T-cell (primary cell): ENCODE data around the gene IGFBP4. TPM values are rescaled to one million over a fixed set of nuclear protein-coding genes. Genes with fewer than 3 reads are reported as not detected.

Experiments
- ATAC-seq, 4 experiments: fragments of 200-7000 bp in 3 of 4; fragments of 150-1000 bp in 1 of 4; cut with Tn5 transposase; replicated peaks in 1 of 4; 1 replicate in 3 of 4; 2 replicates in 1 of 4; pipeline ENCODE4 v1.10.0; 2021; ENCODE audit warnings: moderate library complexity in 3 of 4, mild to moderate bottlenecking in 2 of 4, moderate number of reproducible peaks in 1 of 4
- CTCF ChIA-PET, 2 donors: fragments of 300-600 bp; sonication (Branson Sonifier 250); formaldehyde crosslinking; loops; one replicate each; lab custom pipeline; 2022; ENCODE audit warnings: antibody characterized with exemption in 2 of 2; lab: Charles Lee
- POLR2A ChIA-PET, 2 donors: fragments of 300-600 bp; sonication (Branson Sonifier 250); formaldehyde crosslinking; loops; one replicate each; lab custom pipeline; 2022; ENCODE audit warnings: antibody characterized with exemption in 2 of 2; lab: Charles Lee
- DNase-seq, 35 experiments: peaks; one replicate each; pipeline versions ENCODE4 v3.0.0 to v3.0.0-alpha.2; 2013 to 2023
- H3K27ac ChIP-seq: one replicate; pipeline ENCODE4 v1.5.1; 2013; ENCODE audit warnings: low read length
- H3K27me3 ChIP-seq, 2 experiments: replicated peaks in 1 of 2; 1 replicate in 1 of 2; 2 replicates in 1 of 2; pipeline versions ENCODE4 v1.6.1 to v1.7.0; 2013; ENCODE audit warnings: low read length in 1 of 2, mixed read lengths in 1 of 2; ENCODE audit not compliant: control insufficient read depth in 2 of 2, insufficient read depth in 2 of 2; ENCODE audit errors: extremely low read depth in 1 of 2
- H3K36me3 ChIP-seq, 2 donors: 1 replicate in 1 of 2; 2 replicates in 1 of 2; pipeline versions ENCODE4 v1.6.1 to v1.7.0; 2013; ENCODE audit warnings: low read length in 1 of 2; ENCODE audit not compliant: control insufficient read depth in 2 of 2, insufficient read depth in 1 of 2; ENCODE audit errors: extremely low read depth in 1 of 2
- H3K4me1 ChIP-seq, 2 experiments: 1 replicate in 1 of 2; 2 replicates in 1 of 2; pipeline versions ENCODE4 v1.6.1 to v1.7.0; 2013; ENCODE audit warnings: low read length in 2 of 2, mixed read lengths in 1 of 2; ENCODE audit not compliant: insufficient read depth in 2 of 2, control insufficient read depth in 1 of 2; ENCODE audit errors: extremely low read depth in 1 of 2
- H3K4me3 ChIP-seq, 2 donors: 1 replicate in 1 of 2; 2 replicates in 1 of 2; pipeline versions ENCODE4 v1.5.1 to v1.7.0; 2013; ENCODE audit warnings: mild to moderate bottlenecking in 2 of 2, low read length in 1 of 2, moderate library complexity in 1 of 2; ENCODE audit not compliant: control insufficient read depth in 1 of 2; ENCODE audit errors: extremely low read depth in 1 of 2
- H3K9me3 ChIP-seq: 2 replicates; pipeline ENCODE4 v1.7.0; 2013
- H3K27ac Mint-ChIP-seq, 2 donors: one replicate each; pipeline ENCODE4 v1.8.0; 2020 to 2021; ENCODE audit warnings: mild to moderate bottlenecking in 2 of 2, mixed read lengths in 2 of 2
- H3K27me3 Mint-ChIP-seq, 2 donors: one replicate each; pipeline ENCODE4 v1.8.0; 2021 to 2022; ENCODE audit warnings: mixed read lengths in 2 of 2
- H3K36me3 Mint-ChIP-seq: one replicate; pipeline ENCODE4 v1.8.0; 2021; ENCODE audit warnings: mixed read lengths
- H3K4me1 Mint-ChIP-seq, 3 donors: one replicate each; pipeline ENCODE4 v1.8.0; 2020 to 2022; ENCODE audit warnings: mixed read lengths in 3 of 3, mild to moderate bottlenecking in 1 of 3
- H3K4me3 Mint-ChIP-seq, 3 donors: one replicate each; pipeline ENCODE4 v1.8.0; 2020 to 2022; ENCODE audit warnings: mild to moderate bottlenecking in 3 of 3, mixed read lengths in 3 of 3, moderate library complexity in 3 of 3
- H3K9me3 Mint-ChIP-seq, 3 donors: one replicate each; pipeline ENCODE4 v1.8.0; 2020 to 2022; ENCODE audit warnings: mixed read lengths in 3 of 3
- WGBS: methylation state at CpG from one replicate; pipeline ENCODE4 v1.1.5; 2013; ENCODE audit warnings: missing lambda C conversion rate; ENCODE audit not compliant: insufficient coverage; 5-methylcytosine and 5-hydroxymethylcytosine counted together
- total RNA-seq, 35 experiments: library from RNA in 6 of 35; stranded (reverse) in 6 of 35; fragments of 120-200 nt in 1 of 35; gene quantifications; one replicate each; pipeline versions ENCODE4 v1.2.1 to v1.2.4 and lab custom pipeline; 2013 to 2026

Gene IGFBP4
- total RNA-seq, 5 donors from 2014 or later (not counting 1 experiment from before 2014, with no cell fraction given) = 4.0 to 12.3 (median 11.3) TPM

DNA sequence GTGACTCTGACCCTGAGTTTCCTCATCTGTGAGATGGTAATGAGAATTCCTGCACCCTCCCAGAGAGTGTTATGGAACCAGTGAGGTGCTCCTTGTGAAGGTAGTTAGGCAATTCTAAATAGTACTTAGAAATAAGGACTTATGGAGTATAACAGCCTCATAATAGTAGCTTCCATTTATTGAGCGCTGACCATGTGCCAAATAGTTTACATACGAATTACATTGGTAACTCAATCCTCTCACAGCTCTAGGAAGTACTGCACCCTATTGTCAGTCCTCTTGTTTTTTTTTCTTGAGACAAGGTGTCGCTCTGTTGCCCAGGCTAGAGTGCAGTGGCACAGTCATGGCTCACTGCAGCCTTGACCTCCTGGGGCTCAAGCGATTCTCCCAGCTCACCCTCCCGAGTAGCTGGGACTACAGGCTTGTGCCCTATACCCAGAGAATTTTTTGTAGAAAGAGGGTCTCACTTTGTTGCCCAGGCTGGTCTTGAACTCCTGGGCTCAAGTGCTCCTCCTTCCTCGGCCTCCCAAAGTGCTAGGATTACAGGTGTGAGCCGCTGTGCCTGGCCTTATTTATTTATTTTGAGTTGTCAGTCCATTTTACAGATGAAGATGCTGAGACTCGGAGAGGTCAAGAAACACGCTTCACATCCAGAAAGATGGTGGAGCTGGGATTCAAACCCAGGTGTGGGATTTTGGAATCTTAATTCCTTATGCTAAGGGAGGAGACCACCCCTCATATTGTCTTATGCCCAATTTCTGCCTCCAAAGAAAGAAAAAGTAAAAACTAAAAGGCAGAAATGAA is 55.2 kb downstream of the IGFBP4 start:
- Histone ChIP-seq H3K36me3 (no peaks in the 10 kb centered on the region), H3K4me3 (no peak overlapping the region), H3K9me3 (no peaks in the 10 kb centered on the region), H3K27me3 (peaks cover 0 to 18% of the 10 kb centered on the region in 2 experiments), H3K27ac (no peak overlapping the region), H3K4me1 (peaks cover 0 to 5% of the 10 kb centered on the region in 2 experiments)
- Mint-ChIP-seq H3K9me3 (no peaks in the 10 kb centered on the region), H3K27ac (no peak overlapping the region), H3K4me1 (peaks cover 0 to 17% (median 2%) of the 10 kb centered on the region in 3 donors), H3K4me3 (no peak overlapping the region), H3K36me3 (no peaks in the 10 kb centered on the region), H3K27me3 (peaks cover 0 to 3% of the 10 kb centered on the region in 2 donors)
- 100% methylated on average over 2 of the region's 9 CpGs for WGBS
- ATAC-seq (no peak), DNase-seq (no peak)
- POLR2A ChIA-PET = no interaction called here
- CTCF ChIA-PET = interaction anchor here in 1 of 2 donors (0.5 to 0.6 kb wide), 2 partner anchors 22 to 125 kb away, joined by 3 to 4 read pairs; no protein-coding TSS in a partner anchor

DNA sequence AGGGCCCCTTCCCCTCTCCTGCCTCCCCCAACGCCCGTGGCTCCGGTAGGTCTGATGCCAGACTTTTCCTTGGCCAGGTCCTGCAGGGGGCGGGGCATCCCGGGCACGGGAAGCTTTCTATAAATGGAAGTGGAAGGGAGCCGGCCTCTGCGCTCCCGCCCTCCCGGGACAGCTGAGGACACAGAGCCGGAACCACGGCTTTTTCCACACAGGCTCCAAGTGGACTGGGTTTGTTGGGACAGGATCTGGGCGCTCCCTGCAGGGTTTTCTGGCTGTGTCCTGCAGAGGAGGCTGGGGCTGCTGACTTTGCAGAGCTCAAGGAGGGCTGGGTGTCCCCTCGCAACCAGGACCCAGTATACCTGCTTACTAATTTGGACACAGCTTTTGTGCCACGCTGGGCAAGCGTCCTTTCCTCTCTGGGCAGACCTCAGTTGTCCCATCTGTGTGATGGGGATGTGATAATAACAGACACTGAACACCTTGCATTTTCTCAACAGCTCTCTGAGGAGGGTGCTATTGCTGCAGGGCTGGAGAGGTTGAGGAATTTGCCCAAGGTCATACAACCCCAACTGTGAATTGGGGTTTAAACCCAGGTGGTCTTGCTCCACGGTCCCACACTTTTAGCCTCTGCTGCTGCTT is 56.4 kb downstream of the IGFBP4 start:
- Histone ChIP-seq H3K9me3 (no peaks in the 10 kb centered on the region), H3K4me1 (peaks cover 0 to 5% of the 10 kb centered on the region in 2 experiments), H3K36me3 (no peaks in the 10 kb centered on the region), H3K4me3 (no peak overlapping the region), H3K27ac (no peak overlapping the region), H3K27me3 (peaks cover 0 to 18% of the 10 kb centered on the region in 2 experiments)
- Mint-ChIP-seq H3K4me1 (peaks cover 0 to 17% (median 2%) of the 10 kb centered on the region in 3 donors), H3K27me3 (peaks cover 0 to 3% of the 10 kb centered on the region in 2 donors), H3K4me3 (no peak overlapping the region), H3K9me3 (no peaks in the 10 kb centered on the region), H3K27ac (no peak overlapping the region), H3K36me3 (no peaks in the 10 kb centered on the region)
- POLR2A ChIA-PET = no interaction called here
- DNase-seq (no peak), ATAC-seq (no peak)
- WGBS = 73% methylated on average over 4 of the region's 17 CpGs
- CTCF ChIA-PET = no interaction called here

GRCh38 chr17:40500190-40500589 is 56.9 kb downstream of the IGFBP4 start:
- Mint-ChIP-seq H3K9me3 (no peaks in the 10 kb centered on the region), H3K27me3 (peaks cover 0 to 3% of the 10 kb centered on the region in 2 donors), H3K36me3 (no peaks in the 10 kb centered on the region), H3K4me1 (peaks cover under 1 to 19% (median 2%) of the 10 kb centered on the region in 3 donors), H3K27ac (no peak overlapping the region), H3K4me3 (no peak overlapping the region)
- Histone ChIP-seq H3K9me3 (no peaks in the 10 kb centered on the region), H3K27ac (no peak overlapping the region), H3K36me3 (no peaks in the 10 kb centered on the region), H3K4me1 (peaks cover 0 to 5% of the 10 kb centered on the region in 2 experiments), H3K4me3 (no peak overlapping the region), H3K27me3 (peaks cover 0 to 18% of the 10 kb centered on the region in 2 experiments)
- ATAC-seq = no peak
- WGBS = 100% methylated on average over 2 of the region's 11 CpGs
- ChIA-PET CTCF (no interaction called here), POLR2A (no interaction called here)
- no peak for DNase-seq

DNA sequence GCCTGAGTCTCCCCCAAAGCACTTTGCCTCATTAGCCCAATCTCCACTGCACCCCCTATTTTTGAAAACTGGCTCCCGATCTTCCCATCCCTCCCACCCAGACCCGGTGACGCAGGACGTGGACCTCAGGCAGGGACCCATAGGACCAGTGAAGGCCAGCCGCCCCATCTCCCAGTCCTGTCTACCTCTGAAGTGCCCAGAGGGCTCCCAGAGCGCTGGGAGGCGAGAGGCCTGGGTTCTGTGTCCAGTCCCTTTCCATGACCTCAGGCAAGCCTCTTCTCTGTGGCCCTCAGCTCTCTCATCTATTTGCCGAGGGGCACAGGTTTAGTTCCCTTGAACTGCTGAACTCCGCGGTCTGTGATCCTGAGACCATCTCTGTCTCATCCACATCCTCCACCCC is 57.5 kb downstream of the IGFBP4 start:
- POLR2A ChIA-PET = no interaction called here
- H3K27me3 ChIP-seq = peaks cover 0 to 18% of the 10 kb centered on the region in 2 experiments
- CTCF ChIA-PET = interaction anchor here in 1 of 2 donors (0.6 kb wide), 1 partner anchor 1399 kb away, joined by 4 read pairs; no protein-coding TSS in a partner anchor

DNA sequence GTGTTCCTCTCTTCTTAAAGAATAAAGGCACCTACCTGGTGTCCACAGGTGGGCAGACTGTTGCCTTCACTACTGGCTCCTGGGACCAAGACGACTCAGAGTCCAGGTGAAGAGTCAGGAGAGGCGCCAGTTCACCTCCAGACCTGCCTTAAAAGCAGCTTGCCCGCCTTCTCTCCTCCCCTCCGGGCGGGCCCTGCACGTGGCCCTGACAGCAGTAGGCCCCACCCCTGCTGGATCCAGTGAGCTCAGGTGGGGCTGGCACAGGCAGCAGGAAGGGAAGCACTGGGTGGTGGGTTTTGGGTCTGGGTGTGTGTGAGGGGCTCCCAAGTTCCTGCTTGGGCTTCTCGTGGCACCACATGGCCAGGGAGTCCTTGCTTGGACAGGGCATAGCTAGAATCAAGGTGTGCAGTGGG is 58.3 kb downstream of the IGFBP4 start, which contains the start of gene TNS4:
TSS of gene TNS4 (minus strand) at position 125 of the 413 bp plus-strand sequence. CDS start 5,198 bp downstream, outside the sequence.
- no peak within 1 kb of the TSS for H3K4me3 ChIP-seq
- POLR2A ChIA-PET = no interaction called here

More for the DNA sequence above, 57.5 kb downstream of the IGFBP4 start:
- ATAC-seq = no peak
- no peaks in the 10 kb centered on the region for H3K36me3 ChIP-seq
- H3K9me3 ChIP-seq = no peaks in the 10 kb centered on the region
- H3K4me3 ChIP-seq = no peak overlapping the region
- peaks cover 0 to 5% of the 10 kb centered on the region in 2 experiments for H3K4me1 ChIP-seq
- Mint-ChIP-seq H3K27ac (no peak overlapping the region), H3K4me1 (peaks cover 3 to 23% (median 5%) of the 10 kb centered on the region in 3 donors), H3K27me3 (peaks cover 0 to 3% of the 10 kb centered on the region in 2 donors), H3K4me3 (no peak overlapping the region), H3K36me3 (no peaks in the 10 kb centered on the region), H3K9me3 (no peaks in the 10 kb centered on the region)
- H3K27ac ChIP-seq = no peak overlapping the region
- whole genome bisulfite sequencing = 93% methylated on average over 7 of the region's 10 CpGs
- DNase-seq = no peak

DNA sequence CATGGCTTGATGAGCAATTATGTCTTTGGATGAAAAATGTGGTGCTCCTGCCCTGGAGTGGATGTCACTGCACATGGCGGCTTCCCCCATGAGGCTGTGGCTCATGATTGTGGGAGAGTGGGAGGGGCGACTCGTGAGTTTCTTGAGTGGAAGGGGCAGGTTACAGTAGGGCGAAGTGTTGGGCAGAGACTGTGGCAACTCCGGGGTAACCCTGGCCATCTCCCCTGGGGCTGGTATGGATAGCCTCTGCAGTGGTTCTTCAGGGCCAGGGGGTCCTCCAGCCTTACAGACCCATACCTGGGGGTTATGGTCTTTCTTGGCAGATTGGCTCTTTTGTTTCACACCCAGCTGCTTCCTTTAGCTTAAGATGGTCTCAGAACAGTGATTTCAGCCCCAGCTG is 59.5 kb downstream of the IGFBP4 start:
- H3K4me3 ChIP-seq = no peak overlapping the region
- DNase-seq (no peak), ATAC-seq (no peak)
- H3K27ac ChIP-seq = no peak overlapping the region
- Mint-ChIP-seq H3K4me1 (peaks cover 3 to 30% (median 9%) of the 10 kb centered on the region in 3 donors), H3K27me3 (peaks cover 0 to 3% of the 10 kb centered on the region in 2 donors), H3K36me3 (no peaks in the 10 kb centered on the region), H3K27ac (no peak overlapping the region), H3K9me3 (no peaks in the 10 kb centered on the region), H3K4me3 (no peak overlapping the region)
- ChIA-PET CTCF (no interaction called here), POLR2A (no interaction called here)
- H3K4me1 ChIP-seq = peaks cover 0 to 5% of the 10 kb centered on the region in 2 experiments
- WGBS = 100% methylated on average over 2 of the region's 5 CpGs
- H3K36me3 ChIP-seq = no peaks in the 10 kb centered on the region
- no peaks in the 10 kb centered on the region for H3K9me3 ChIP-seq
- H3K27me3 ChIP-seq = peaks cover 0 to 18% of the 10 kb centered on the region in 2 experiments

More for the DNA sequence above, 58.3 kb downstream of the IGFBP4 start, which contains the start of gene TNS4:
- Mint-ChIP-seq H3K9me3 (no peaks in the 10 kb centered on the region), H3K27ac (no peak within 1 kb of the TSS), H3K36me3 (no peaks in the 10 kb centered on the region), H3K4me3 (no peak within 1 kb of the TSS), H3K27me3 (peaks cover 0 to 3% of the 10 kb centered on the region in 2 donors), H3K4me1 (peaks cover 3 to 30% (median 9%) of the 10 kb centered on the region in 3 donors)
- CTCF ChIA-PET = interaction anchor here in 1 of 2 donors (0.6 kb wide), 1 partner anchor 1400 kb away, joined by 4 read pairs; no protein-coding TSS in a partner anchor
- peaks cover 0 to 18% of the 10 kb centered on the region in 2 experiments for H3K27me3 ChIP-seq
- WGBS = 80% methylated on average over 1 of the region's 7 CpGs
- no peaks in the 10 kb centered on the region for H3K36me3 ChIP-seq
- DNase-seq (no peak), ATAC-seq (no peak)
- H3K4me1 ChIP-seq = peaks cover 0 to 5% of the 10 kb centered on the region in 2 experiments
- H3K27ac ChIP-seq = no peak within 1 kb of the TSS
- no peaks in the 10 kb centered on the region for H3K9me3 ChIP-seq
